HCT116 (cell line): ENCODE results near the gene MDH2. TPM values are rescaled to one million over a fixed set of nuclear protein-coding genes. Genes with fewer than 3 reads are reported as not detected.

Experiments used
- ATAC-seq: fragments of 200-7000 bp; cut with Tn5 transposase; 2 replicates; pipeline ENCODE4 v1.9.1; 2020; ENCODE audit warnings: mild to moderate bottlenecking, moderate library complexity
- BruUV-seq: library from RNA; stranded (reverse); fragments of 400-500 nt; replicated peaks from 2 replicates; lab custom pipeline; 2021; lab: Mats Ljungman, UMichigan
- CTCF ChIA-PET: fragments of 300-600 bp; sonication (Branson Sonifier 250); formaldehyde crosslinking; loops from one replicate; lab custom pipeline; 2021; ENCODE audit warnings: antibody characterized with exemption; lab: Charles Lee
- POLR2A ChIA-PET: fragments of 300-600, 350-600 bp; sonication (Branson Sonifier 250); formaldehyde crosslinking; loops from one replicate; lab custom pipeline; 2021; ENCODE audit warnings: antibody characterized with exemption; lab: Charles Lee
- RAD21 ChIA-PET, 2 experiments: fragments of 300-600 bp; sonication (Branson Sonifier 250); formaldehyde crosslinking; loops; one replicate each; lab custom pipeline; 2023; ENCODE audit warnings: low total read pairs in 2 of 2; ENCODE audit not compliant: uncharacterized antibody in 2 of 2, unreplicated experiment in 2 of 2, low non-redundant PET in 1 of 2; lab: Charles Lee
- DNase-seq: peaks from one replicate; pipeline ENCODE4 v3.0.0-alpha.2; 2010; ENCODE audit warnings: low read depth, low spot score
- H2AFZ ChIP-seq: fragments of 200-600 bp; shearing (Covaris generic), sonication (generic); 2 replicates; pipeline ENCODE4 v1.6.1; 2017; ENCODE audit warnings: low read depth, mixed run types, mixed read lengths, antibody characterized with exemption, low read length; ENCODE audit not compliant: poor library complexity, severe bottlenecking
- H3K27ac ChIP-seq: 2 replicates; pipeline ENCODE4 v1.5.1; 2012; ENCODE audit warnings: low read depth, low read length
- H3K27me3 ChIP-seq: fragments of 200-600 bp; sonication (generic); 2 replicates; pipeline ENCODE4 v1.6.1; 2016; ENCODE audit warnings: mixed run types, low read length, mixed read lengths; ENCODE audit not compliant: insufficient read depth
- H3K36me3 ChIP-seq, 2 experiments: fragments of 200-500 bp in 1 of 2; fragments of 200-600 bp in 1 of 2; sonication (Bioruptor generic) in 1 of 2; sonication (generic) in 1 of 2; 2 replicates each; pipeline versions ENCODE4 v1.5.1 to v1.6.1; 2014 to 2016; ENCODE audit warnings: low read length in 2 of 2, inconsistent platforms in 1 of 2, mixed read lengths in 1 of 2, mixed run types in 1 of 2; ENCODE audit not compliant: insufficient read depth in 2 of 2, control insufficient read depth in 1 of 2
- H3K4me1 ChIP-seq, 2 experiments: fragments of 200-600 bp in 1 of 2; sonication (generic) in 1 of 2; 2 replicates each; pipeline versions ENCODE4 v1.5.1 to v1.6.1; 2012 to 2017; ENCODE audit warnings: low read length in 2 of 2, inconsistent platforms in 1 of 2, mild to moderate bottlenecking in 1 of 2, mixed read lengths in 1 of 2, mixed run types in 1 of 2, moderate library complexity in 1 of 2; ENCODE audit not compliant: insufficient read depth in 2 of 2, control insufficient read depth in 1 of 2
- H3K4me2 ChIP-seq: fragments of 200-600 bp; sonication (generic); 2 replicates; pipeline ENCODE4 v1.6.1; 2017; ENCODE audit warnings: mixed run types, low read length, mixed read lengths
- H3K4me3 ChIP-seq, 2 experiments: fragments of 200-600 bp in 1 of 2; sonication (generic) in 1 of 2; replicated peaks in 1 of 2; 2 replicates each; pipeline ENCODE4 v1.5.1; 2011 to 2016; ENCODE audit warnings: low read length in 2 of 2, control low read depth in 1 of 2, low read depth in 1 of 2, mild to moderate bottlenecking in 1 of 2, mixed read lengths in 1 of 2, mixed run types in 1 of 2
- H3K79me2 ChIP-seq: fragments of 200-600 bp; sonication (generic); 2 replicates; pipeline ENCODE4 v1.6.1; 2017; ENCODE audit warnings: mild to moderate bottlenecking, mixed run types, low read length, moderate library complexity, mixed read lengths; ENCODE audit not compliant: insufficient read depth
- H3K9ac ChIP-seq: fragments of 200-600 bp; sonication (generic); 2 replicates; pipeline ENCODE4 v1.6.1; 2016; ENCODE audit warnings: low read length, mixed read lengths
- H3K9me2 ChIP-seq: fragments of 200-600 bp; sonication (generic), shearing (Covaris generic); 2 replicates; pipeline ENCODE4 v1.6.1; 2017; ENCODE audit warnings: mixed run types, mild to moderate bottlenecking, moderate library complexity; ENCODE audit not compliant: insufficient read depth
- H3K9me3 ChIP-seq, 2 experiments: fragments of 200-500 bp in 1 of 2; fragments of 200-600 bp in 1 of 2; sonication (Bioruptor generic) in 1 of 2; sonication (generic) in 1 of 2; 2 replicates each; pipeline ENCODE4 v1.6.1; 2014 to 2017; ENCODE audit warnings: low read length in 2 of 2, mixed read lengths in 2 of 2, inconsistent platforms in 1 of 2, low read depth in 1 of 2, mild to moderate bottlenecking in 1 of 2, mixed run types in 1 of 2, moderate library complexity in 1 of 2; ENCODE audit not compliant: control insufficient read depth in 1 of 2, insufficient read depth in 1 of 2
- H4K20me1 ChIP-seq: fragments of 200-600 bp; sonication (generic), shearing (Covaris generic); 2 replicates; pipeline ENCODE4 v1.6.1; 2017; ENCODE audit warnings: mixed run types, mild to moderate bottlenecking, moderate library complexity; ENCODE audit not compliant: insufficient read depth
- CBX3 ChIP-seq: IDR thresholded peaks from 2 replicates; pipeline ENCODE4 v1.6.1; 2012; ENCODE audit warnings: low read depth
- CEBPB ChIP-seq: IDR thresholded peaks from 2 replicates; pipeline ENCODE4 v1.6.1; 2012; ENCODE audit warnings: low read depth
- EGR1 ChIP-seq: IDR thresholded peaks from 2 replicates; pipeline ENCODE4 v1.6.1; 2012; ENCODE audit warnings: low read depth
- ELF1 ChIP-seq: IDR thresholded peaks from 2 replicates; pipeline ENCODE4 v1.6.1; 2012; ENCODE audit warnings: low read depth, borderline replicate concordance
- EZH2 ChIP-seq: fragments of 200-600 bp; sonication (generic); IDR thresholded peaks from 2 replicates; pipeline ENCODE4 v1.6.1; 2017; ENCODE audit warnings: antibody characterized with exemption, mixed run types
- EZH2phosphoT487 ChIP-seq: fragments of 200-600 bp; IDR thresholded peaks from 2 replicates; pipeline ENCODE4 v1.6.1; 2018; ENCODE audit warnings: antibody characterized with exemption, borderline replicate concordance
- FOSL1 ChIP-seq: IDR thresholded peaks from 2 replicates; pipeline ENCODE4 v1.6.1; 2012; ENCODE audit warnings: low read depth
- JUND ChIP-seq: IDR thresholded peaks from 2 replicates; pipeline ENCODE4 v1.6.1; 2012
- POLR2A ChIP-seq: IDR thresholded peaks from 2 replicates; pipeline ENCODE4 v1.7.0; 2011; ENCODE audit warnings: borderline replicate concordance; ENCODE audit not compliant: insufficient read depth, insufficient read length; ENCODE audit errors: extremely low read depth
- POLR2AphosphoS5 ChIP-seq: IDR thresholded peaks from 2 replicates; pipeline ENCODE4 v1.6.1; 2011; ENCODE audit warnings: mild to moderate bottlenecking, low read depth, low read length, moderate library complexity
- SIN3A ChIP-seq: IDR thresholded peaks from 2 replicates; pipeline ENCODE4 v1.6.1; 2012; ENCODE audit warnings: low read depth
- SP1 ChIP-seq: IDR thresholded peaks from 2 replicates; pipeline ENCODE4 v1.6.1; 2012; ENCODE audit warnings: low read depth
- SRF ChIP-seq: IDR thresholded peaks from 2 replicates; pipeline ENCODE4 v1.6.1; 2012; ENCODE audit warnings: low read depth
- TCF7L2 ChIP-seq: IDR thresholded peaks from 2 replicates; pipeline ENCODE4 v1.7.0; 2011; ENCODE audit warnings: borderline replicate concordance, inconsistent platforms; ENCODE audit not compliant: insufficient read depth, insufficient read length; ENCODE audit errors: extremely low read depth
- ZFX ChIP-seq: fragments of 450-650 bp; IDR thresholded peaks from 2 replicates; pipeline ENCODE4 v1.6.1; 2017
- ZNF274 ChIP-seq: fragments of 200-500 bp; sonication (Bioruptor generic); IDR thresholded peaks from 2 replicates; pipeline ENCODE4 v1.6.1; 2014; ENCODE audit warnings: mild to moderate bottlenecking, low read depth, low read length, inconsistent platforms
- intact Hi-C: fragments of 100-400 bp; cut with micrococcal nuclease; formaldehyde crosslinking; loops from 2 replicates; pipeline ENCODE4 v1.10.0; 2022
- total RNA-seq: library from RNA; stranded (reverse); gene quantifications from one replicate; pipeline ENCODE4 v1.2.1, GENCODE V29; 2021; ENCODE audit not compliant: unreplicated experiment
- TF ChIP-seq, protein P1 (sequence below): IDR thresholded peaks from 2 replicates; pipeline ENCODE4 v1.6.1; 2011; ENCODE audit warnings: mild to moderate bottlenecking, low read length, moderate library complexity; ENCODE audit not compliant: insufficient replicate concordance; ENCODE audit errors: extremely low read depth
- TF ChIP-seq, protein P2 (sequence below): IDR thresholded peaks from 2 replicates; pipeline ENCODE4 v1.6.1; 2012
- TF ChIP-seq, protein P3 (sequence below), 3 experiments: fragments of 200-600 bp in 1 of 3; sonication (generic) in 1 of 3; IDR thresholded peaks in 2 of 3; conservative IDR thresholded peaks in 1 of 3; 2 replicates each; pipeline ENCODE4 v1.5.1; 2012 to 2017; ENCODE audit warnings: low read depth in 2 of 3, low read length in 2 of 3, antibody characterized with exemption in 1 of 3, borderline replicate concordance in 1 of 3, control low read depth in 1 of 3, mild to moderate bottlenecking in 1 of 3, mixed read lengths in 1 of 3, mixed run types in 1 of 3, moderate library complexity in 1 of 3; ENCODE audit not compliant: insufficient read depth in 1 of 3

MDH2 gene
- total RNA-seq, 1 experiment from 2014 or later: 357 TPM

DNA sequence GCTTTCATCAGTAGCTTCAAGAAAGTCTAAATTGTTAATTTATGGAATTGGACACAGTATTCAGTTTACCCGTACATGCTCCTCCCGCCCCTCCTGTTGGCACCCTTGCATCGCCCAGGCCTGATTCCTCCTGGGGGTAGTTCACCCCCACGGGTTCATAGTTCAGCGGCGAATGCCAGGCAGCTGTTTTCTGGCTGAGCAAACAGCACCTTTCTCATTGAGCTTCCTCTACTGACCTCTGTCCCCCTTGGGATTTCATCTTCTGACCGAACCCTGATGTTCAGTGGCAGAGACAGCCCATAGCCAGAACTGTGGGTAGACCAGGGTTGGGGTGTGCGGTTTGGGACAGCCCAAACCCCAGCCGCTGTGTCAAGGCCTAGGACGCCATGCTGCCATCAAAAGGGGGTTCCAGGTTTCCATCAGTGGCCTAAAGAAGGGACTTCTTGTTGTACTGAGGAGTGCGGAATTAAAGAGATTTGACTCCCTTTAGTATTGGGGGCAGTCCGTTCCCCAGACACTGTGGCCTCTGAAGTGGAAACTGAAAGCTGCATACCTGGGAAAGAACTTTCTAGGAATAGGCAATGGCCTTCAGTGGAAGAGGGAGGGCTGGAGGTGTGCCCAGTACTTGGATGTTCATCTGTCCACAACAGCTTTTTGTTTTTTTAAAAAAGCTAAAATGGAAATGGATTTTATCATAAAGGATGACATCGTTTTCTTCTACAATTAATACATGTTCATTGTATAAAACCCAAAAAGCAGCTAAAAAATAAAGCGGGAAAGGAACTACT lies 19.0 kb downstream of the MDH2 start:
- intact Hi-C loops: loop anchor here (5.0 kb wide), 1 partner anchor 65 kb away; no protein-coding TSS in a partner anchor
- Histone ChIP-seq H3K9me3 (no peaks in the 10 kb centered on the region), H4K20me1 (no peaks in the 10 kb centered on the region), H3K27ac (no peak overlapping the region), H3K4me1 (peaks cover 10% of the 10 kb centered on the region in 2 experiments), H2AFZ (no peak overlapping the region), H3K9ac (no peak overlapping the region), H3K9me2 (no peaks in the 10 kb centered on the region), H3K4me3 (no peak overlapping the region), H3K36me3 (peaks cover 33 to 37% of the 10 kb centered on the region in 2 experiments; a peak in 3 of 4 replicates), H3K27me3 (no peaks in the 10 kb centered on the region), H3K79me2 (no peaks in the 10 kb centered on the region), H3K4me2 (no peak overlapping the region)
- POLR2A ChIA-PET: no interaction called here
- RAD21 ChIA-PET: no interaction called here
- CTCF ChIA-PET: no interaction called here
- BruUV-seq: no TSS peak
- no peak for ATAC-seq
- DNase-seq: no peak
- TF ChIP-seq CBX3 (no peak), TCF7L2 (no peak), FOSL1 (no peak), EZH2 (no peak), EGR1 (no peak), SRF (no peak), ZNF274 (no peak), JUND (no peak), ZFX (no peak), SIN3A (no peak), ELF1 (no peak), POLR2AphosphoS5 (no peak), EZH2phosphoT487 (no peak), SP1 (no peak), CEBPB (no peak), POLR2A (no peak)
- TF ChIP-seq, protein P1, sequence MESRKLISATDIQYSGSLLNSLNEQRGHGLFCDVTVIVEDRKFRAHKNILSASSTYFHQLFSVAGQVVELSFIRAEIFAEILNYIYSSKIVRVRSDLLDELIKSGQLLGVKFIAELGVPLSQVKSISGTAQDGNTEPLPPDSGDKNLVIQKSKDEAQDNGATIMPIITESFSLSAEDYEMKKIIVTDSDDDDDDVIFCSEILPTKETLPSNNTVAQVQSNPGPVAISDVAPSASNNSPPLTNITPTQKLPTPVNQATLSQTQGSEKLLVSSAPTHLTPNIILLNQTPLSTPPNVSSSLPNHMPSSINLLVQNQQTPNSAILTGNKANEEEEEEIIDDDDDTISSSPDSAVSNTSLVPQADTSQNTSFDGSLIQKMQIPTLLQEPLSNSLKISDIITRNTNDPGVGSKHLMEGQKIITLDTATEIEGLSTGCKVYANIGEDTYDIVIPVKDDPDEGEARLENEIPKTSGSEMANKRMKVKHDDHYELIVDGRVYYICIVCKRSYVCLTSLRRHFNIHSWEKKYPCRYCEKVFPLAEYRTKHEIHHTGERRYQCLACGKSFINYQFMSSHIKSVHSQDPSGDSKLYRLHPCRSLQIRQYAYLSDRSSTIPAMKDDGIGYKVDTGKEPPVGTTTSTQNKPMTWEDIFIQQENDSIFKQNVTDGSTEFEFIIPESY: no peak
- TF ChIP-seq, protein P2, sequence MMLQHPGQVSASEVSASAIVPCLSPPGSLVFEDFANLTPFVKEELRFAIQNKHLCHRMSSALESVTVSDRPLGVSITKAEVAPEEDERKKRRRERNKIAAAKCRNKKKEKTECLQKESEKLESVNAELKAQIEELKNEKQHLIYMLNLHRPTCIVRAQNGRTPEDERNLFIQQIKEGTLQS: no peak
- TF ChIP-seq, protein P3, sequence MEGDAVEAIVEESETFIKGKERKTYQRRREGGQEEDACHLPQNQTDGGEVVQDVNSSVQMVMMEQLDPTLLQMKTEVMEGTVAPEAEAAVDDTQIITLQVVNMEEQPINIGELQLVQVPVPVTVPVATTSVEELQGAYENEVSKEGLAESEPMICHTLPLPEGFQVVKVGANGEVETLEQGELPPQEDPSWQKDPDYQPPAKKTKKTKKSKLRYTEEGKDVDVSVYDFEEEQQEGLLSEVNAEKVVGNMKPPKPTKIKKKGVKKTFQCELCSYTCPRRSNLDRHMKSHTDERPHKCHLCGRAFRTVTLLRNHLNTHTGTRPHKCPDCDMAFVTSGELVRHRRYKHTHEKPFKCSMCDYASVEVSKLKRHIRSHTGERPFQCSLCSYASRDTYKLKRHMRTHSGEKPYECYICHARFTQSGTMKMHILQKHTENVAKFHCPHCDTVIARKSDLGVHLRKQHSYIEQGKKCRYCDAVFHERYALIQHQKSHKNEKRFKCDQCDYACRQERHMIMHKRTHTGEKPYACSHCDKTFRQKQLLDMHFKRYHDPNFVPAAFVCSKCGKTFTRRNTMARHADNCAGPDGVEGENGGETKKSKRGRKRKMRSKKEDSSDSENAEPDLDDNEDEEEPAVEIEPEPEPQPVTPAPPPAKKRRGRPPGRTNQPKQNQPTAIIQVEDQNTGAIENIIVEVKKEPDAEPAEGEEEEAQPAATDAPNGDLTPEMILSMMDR (IDR thresholded peaks at IDR 0.05 in 2 of 3, conservative IDR thresholded peaks at IDR 0.05 in 1 of 3; ENCODE audit: borderline replicate concordance in 1 of 3, insufficient read depth in 1 of 3, low read depth in 2 of 3, low read length in 2 of 3): no peak
